Measurements from ENCODE around the gene TNPO2.
A peak's percentile ranks its signal among the peaks of the same experiment; 100 is the strongest.
"Not testable (repeated sequence)": the region's sequence is repeated elsewhere in the genome, so short reads cannot be mapped to it uniquely, and the experiment has no call there.

The TNPO2 gene

DNA sequence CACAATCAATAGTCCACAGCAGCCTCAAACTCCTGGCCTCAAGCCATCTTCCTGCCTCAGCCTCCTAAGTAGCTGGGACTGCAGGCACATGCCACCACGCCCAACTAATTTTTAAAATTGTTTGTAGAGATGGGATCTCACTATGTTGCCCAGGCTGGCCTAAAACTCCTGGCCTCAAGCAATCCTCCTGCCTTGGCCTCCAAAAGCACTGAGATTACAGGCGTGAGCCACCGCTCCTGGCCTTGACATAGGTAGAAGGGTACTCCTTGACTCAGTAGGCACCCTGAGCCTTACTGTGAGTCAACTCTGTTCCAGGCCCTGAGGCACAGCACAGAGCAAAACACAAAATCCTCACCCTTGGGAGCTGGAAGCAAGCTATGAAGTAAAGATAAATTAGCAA is 7.8 kb downstream of the TNPO2 start:
- Histone ChIP-seq H3K27me3 (ENCODE audit: insufficient read depth, poor library complexity, severe bottlenecking) (no peaks in the 10 kb centered on the region), H3K36me3 (ENCODE audit: low read depth) (peaks cover 87% of the 10 kb centered on the region), H3K4me3 (ENCODE audit: severe bottlenecking) (no peak overlapping the region), H3K27ac (ENCODE audit: poor library complexity, severe bottlenecking) (no peak overlapping the region), H3K9me3 (ENCODE audit: severe bottlenecking) (no peaks in the 10 kb centered on the region), H3K4me1 (ENCODE audit: insufficient read depth, poor library complexity, severe bottlenecking) (no peaks in the 10 kb centered on the region)
- ATAC-seq (ENCODE audit: low read depth) (no peak), DNase-seq (ENCODE audit: low spot score) (no peak)
- TF ChIP-seq, protein P1, sequence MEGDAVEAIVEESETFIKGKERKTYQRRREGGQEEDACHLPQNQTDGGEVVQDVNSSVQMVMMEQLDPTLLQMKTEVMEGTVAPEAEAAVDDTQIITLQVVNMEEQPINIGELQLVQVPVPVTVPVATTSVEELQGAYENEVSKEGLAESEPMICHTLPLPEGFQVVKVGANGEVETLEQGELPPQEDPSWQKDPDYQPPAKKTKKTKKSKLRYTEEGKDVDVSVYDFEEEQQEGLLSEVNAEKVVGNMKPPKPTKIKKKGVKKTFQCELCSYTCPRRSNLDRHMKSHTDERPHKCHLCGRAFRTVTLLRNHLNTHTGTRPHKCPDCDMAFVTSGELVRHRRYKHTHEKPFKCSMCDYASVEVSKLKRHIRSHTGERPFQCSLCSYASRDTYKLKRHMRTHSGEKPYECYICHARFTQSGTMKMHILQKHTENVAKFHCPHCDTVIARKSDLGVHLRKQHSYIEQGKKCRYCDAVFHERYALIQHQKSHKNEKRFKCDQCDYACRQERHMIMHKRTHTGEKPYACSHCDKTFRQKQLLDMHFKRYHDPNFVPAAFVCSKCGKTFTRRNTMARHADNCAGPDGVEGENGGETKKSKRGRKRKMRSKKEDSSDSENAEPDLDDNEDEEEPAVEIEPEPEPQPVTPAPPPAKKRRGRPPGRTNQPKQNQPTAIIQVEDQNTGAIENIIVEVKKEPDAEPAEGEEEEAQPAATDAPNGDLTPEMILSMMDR (IDR thresholded peaks at IDR 0.05; ENCODE audit: poor library complexity, severe bottlenecking): no peak

DNA sequence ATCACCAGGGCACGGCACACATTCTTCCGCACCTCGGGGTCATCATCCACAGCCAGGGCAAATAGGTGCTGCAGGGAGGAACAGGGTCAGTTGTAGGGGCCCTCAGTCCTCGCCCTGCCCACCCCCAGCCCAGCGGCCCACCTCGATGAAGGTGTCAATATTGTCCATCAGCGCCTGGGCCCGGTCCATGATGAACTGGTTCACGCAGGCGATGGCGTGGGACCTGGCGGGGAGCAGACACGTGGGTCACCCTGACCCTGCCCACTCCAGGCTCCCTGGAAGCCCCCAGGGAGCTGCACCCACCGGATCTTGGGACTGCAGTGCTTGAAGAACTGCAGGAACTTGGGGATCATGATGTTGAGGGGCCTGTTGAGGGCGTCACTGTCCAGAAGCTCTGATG is 8.6 kb downstream of the TNPO2 start:
- peaks cover 95% of the 10 kb centered on the region for H3K36me3 ChIP-seq (ENCODE audit: low read depth)
- no peak overlapping the region for H3K4me3 ChIP-seq (ENCODE audit: severe bottlenecking)
- TF ChIP-seq, protein P1 (IDR thresholded peaks at IDR 0.05; ENCODE audit: poor library complexity, severe bottlenecking): no peak
- no peaks in the 10 kb centered on the region for H3K4me1 ChIP-seq (ENCODE audit: insufficient read depth, poor library complexity, severe bottlenecking)
- H3K27ac ChIP-seq (ENCODE audit: poor library complexity, severe bottlenecking): no peak overlapping the region
- no peaks in the 10 kb centered on the region for H3K9me3 ChIP-seq (ENCODE audit: severe bottlenecking)
- no peak for ATAC-seq (ENCODE audit: low read depth)
- no peaks in the 10 kb centered on the region for H3K27me3 ChIP-seq (ENCODE audit: insufficient read depth, poor library complexity, severe bottlenecking)
- no peak for DNase-seq (ENCODE audit: low spot score)

DNA sequence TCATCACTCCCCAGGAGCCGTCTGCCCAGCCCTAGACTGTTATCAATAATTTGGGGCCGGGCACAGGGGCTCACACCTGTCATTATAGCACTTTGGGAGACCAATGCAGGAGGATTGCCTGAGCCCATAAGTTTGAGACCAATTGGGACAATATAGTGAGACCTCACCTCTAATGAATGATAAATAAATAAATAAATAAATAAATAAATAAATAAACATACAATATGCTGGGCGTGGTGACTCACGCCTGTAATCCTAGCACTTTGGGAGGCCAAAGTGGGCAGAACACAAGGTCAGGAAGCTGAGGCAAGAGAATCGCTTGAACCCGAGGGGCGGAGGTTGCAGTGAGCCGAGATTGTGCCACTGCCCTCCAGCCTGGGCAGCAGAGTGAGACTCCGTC is 10.4 kb downstream of the TNPO2 start:
- H3K36me3 ChIP-seq (ENCODE audit: low read depth): peaks cover 100% of the 10 kb centered on the region
- not testable (repeated sequence) for H3K27me3 ChIP-seq (ENCODE audit: insufficient read depth, poor library complexity, severe bottlenecking); DNase-seq (ENCODE audit: low spot score); ATAC-seq (ENCODE audit: low read depth); H3K9me3 ChIP-seq (ENCODE audit: severe bottlenecking); H3K4me3 ChIP-seq (ENCODE audit: severe bottlenecking); H3K4me1 ChIP-seq (ENCODE audit: insufficient read depth, poor library complexity, severe bottlenecking); H3K27ac ChIP-seq (ENCODE audit: poor library complexity, severe bottlenecking)

DNA sequence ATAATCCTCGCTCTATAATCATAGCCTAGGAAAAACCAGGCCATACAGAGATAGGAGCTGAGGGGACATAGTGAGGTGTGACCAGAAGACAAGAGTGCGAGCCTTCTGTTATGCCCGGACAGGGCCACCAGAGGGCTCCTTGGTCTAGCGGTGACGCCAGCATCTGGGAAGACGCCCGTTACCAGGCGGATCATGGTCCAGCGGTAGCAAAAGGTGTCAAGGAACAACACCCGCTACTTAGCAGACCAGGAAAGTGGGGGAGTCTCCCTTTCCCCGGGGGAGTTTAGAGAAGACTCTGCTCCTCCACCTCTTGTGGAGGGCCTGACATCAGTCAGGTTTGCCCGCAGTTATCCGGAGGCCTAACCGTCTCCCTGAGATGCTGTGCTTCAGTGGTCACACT is 11.7 kb downstream of the TNPO2 start:
- not testable (repeated sequence) for H3K9me3 ChIP-seq (ENCODE audit: severe bottlenecking); DNase-seq (ENCODE audit: low spot score); H3K4me3 ChIP-seq (ENCODE audit: severe bottlenecking); H3K27me3 ChIP-seq (ENCODE audit: insufficient read depth, poor library complexity, severe bottlenecking); ATAC-seq (ENCODE audit: low read depth); H3K27ac ChIP-seq (ENCODE audit: poor library complexity, severe bottlenecking); H3K4me1 ChIP-seq (ENCODE audit: insufficient read depth, poor library complexity, severe bottlenecking)
- H3K36me3 ChIP-seq (ENCODE audit: low read depth): peaks cover 98% of the 10 kb centered on the region
- TF ChIP-seq, protein P1 (IDR thresholded peaks at IDR 0.05; ENCODE audit: poor library complexity, severe bottlenecking): peak; percentile 70

DNA sequence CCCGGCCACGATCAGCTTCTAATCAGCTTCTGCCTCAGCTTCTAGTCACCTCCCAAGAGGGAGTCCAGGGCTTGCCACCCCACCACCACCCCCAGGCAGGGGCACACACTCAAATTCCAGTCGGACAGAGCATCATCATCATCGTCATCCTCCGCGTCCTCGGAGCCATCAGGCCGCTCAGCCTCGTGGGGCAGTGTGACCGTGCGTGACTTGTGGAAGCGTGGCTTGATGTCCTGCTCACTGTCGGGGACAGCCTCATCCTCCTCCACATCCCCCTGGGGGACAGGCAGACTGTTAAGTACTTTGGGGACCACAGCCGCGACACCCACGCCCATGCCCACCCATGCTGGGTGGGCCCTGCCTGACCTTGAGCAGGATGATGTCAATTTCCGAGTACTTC is 12.5 kb downstream of the TNPO2 start:
- no peaks in the 10 kb centered on the region for H3K9me3 ChIP-seq (ENCODE audit: severe bottlenecking)
- H3K4me1 ChIP-seq (ENCODE audit: insufficient read depth, poor library complexity, severe bottlenecking): no peaks in the 10 kb centered on the region
- H3K4me3 ChIP-seq (ENCODE audit: severe bottlenecking): no peak overlapping the region
- DNase-seq (ENCODE audit: low spot score): no peak
- ATAC-seq (ENCODE audit: low read depth): no peak
- peaks cover 97% of the 10 kb centered on the region for H3K36me3 ChIP-seq (ENCODE audit: low read depth)
- no peak overlapping the region for H3K27ac ChIP-seq (ENCODE audit: poor library complexity, severe bottlenecking)
- TF ChIP-seq, protein P1 (IDR thresholded peaks at IDR 0.05; ENCODE audit: poor library complexity, severe bottlenecking): no peak
- no peaks in the 10 kb centered on the region for H3K27me3 ChIP-seq (ENCODE audit: insufficient read depth, poor library complexity, severe bottlenecking)

All from RWPE2 (cell line).